RWPE2 (cell line): Measurements from ENCODE around the gene DSCAM.

Experiments used
- ATAC-seq: fragments of 200-7000 bp; cut with Tn5 transposase; 3 replicates; pipeline ENCODE4 v1.9.1; 2021; ENCODE audit warnings: low read depth
- DNase-seq: peaks from one replicate; pipeline ENCODE4 v3.0.0-alpha.2; 2020; ENCODE audit warnings: low spot score
- H3K27ac ChIP-seq: fragments of 450-650 bp; 2 replicates; pipeline ENCODE4 v1.5.1; 2017; ENCODE audit warnings: mild to moderate bottlenecking; ENCODE audit not compliant: poor library complexity, severe bottlenecking
- H3K27me3 ChIP-seq: fragments of 250-450 bp; sonication (Bioruptor Pico); 2 replicates; pipeline ENCODE4 v1.5.1; 2021; ENCODE audit warnings: mild to moderate bottlenecking, moderate library complexity; ENCODE audit not compliant: insufficient read depth, poor library complexity, severe bottlenecking
- H3K36me3 ChIP-seq: fragments of 250-450 bp; sonication (Bioruptor Pico); 2 replicates; pipeline ENCODE4 v1.5.1; 2020; ENCODE audit warnings: low read depth, mild to moderate bottlenecking, moderate library complexity
- H3K4me1 ChIP-seq: fragments of 250-450 bp; sonication (Bioruptor Pico); 2 replicates; pipeline ENCODE4 v1.5.1; 2021; ENCODE audit warnings: mild to moderate bottlenecking, moderate library complexity; ENCODE audit not compliant: insufficient read depth, poor library complexity, severe bottlenecking
- H3K4me3 ChIP-seq: fragments of 250-450 bp; sonication (Bioruptor Pico); 2 replicates; pipeline ENCODE4 v1.5.1; 2021; ENCODE audit warnings: mild to moderate bottlenecking, moderate library complexity; ENCODE audit not compliant: severe bottlenecking
- H3K9me3 ChIP-seq: fragments of 250-450 bp; sonication (Bioruptor Pico); 2 replicates; pipeline ENCODE4 v1.5.1; 2021; ENCODE audit warnings: mild to moderate bottlenecking, moderate library complexity; ENCODE audit not compliant: severe bottlenecking
- CTCF ChIP-seq: fragments of 450-650 bp; IDR thresholded peaks from one replicate; pipeline ENCODE4 v1.5.1; 2017; ENCODE audit warnings: mild to moderate bottlenecking, moderate library complexity; ENCODE audit not compliant: poor library complexity, severe bottlenecking

The DSCAM gene

GRCh38 chr21:40602080-40602479 lies 244.9 kb downstream of the DSCAM start:
- DNase-seq (no peak), ATAC-seq (no peak)
- Histone ChIP-seq H3K4me3 (no peak overlapping the region), H3K9me3 (no peaks in the 10 kb centered on the region), H3K27ac (no peak overlapping the region), H3K27me3 (no peaks in the 10 kb centered on the region), H3K4me1 (no peaks in the 10 kb centered on the region), H3K36me3 (no peaks in the 10 kb centered on the region)
- no peak for TF ChIP-seq CTCF

GRCh38 chr21:40595806-40596205 lies 251.2 kb downstream of the DSCAM start:
- H3K27me3 ChIP-seq: no peaks in the 10 kb centered on the region
- ATAC-seq (peak; percentile 83), DNase-seq (no peak)
- no peaks in the 10 kb centered on the region for H3K9me3 ChIP-seq
- H3K36me3 ChIP-seq: no peaks in the 10 kb centered on the region
- no peak overlapping the region for H3K27ac ChIP-seq
- no peak for TF ChIP-seq CTCF
- H3K4me1 ChIP-seq: peaks cover 5% of the 10 kb centered on the region
- no peak overlapping the region for H3K4me3 ChIP-seq

- Histone ChIP-seq H3K36me3 (no peaks in the 10 kb centered on the region), H3K4me3 (no peak overlapping the region), H3K9me3 (no peaks in the 10 kb centered on the region), H3K27me3 (no peaks in the 10 kb centered on the region), H3K4me1 (no peaks in the 10 kb centered on the region), H3K27ac (no peak overlapping the region)
- no peak for DNase-seq
- TF ChIP-seq CTCF: no peak
- peak; percentile 58; the same call in 1 of the 3 replicates for ATAC-seq
Measured at GRCh38 chr21:40587736-40588346, 259.1 kb downstream of the DSCAM start.

- no peak for TF ChIP-seq CTCF
- no peak for ATAC-seq
- H3K9me3 ChIP-seq: no peaks in the 10 kb centered on the region
- no peak overlapping the region for H3K27ac ChIP-seq
- DNase-seq: no peak
- no peaks in the 10 kb centered on the region for H3K36me3 ChIP-seq
- no peaks in the 10 kb centered on the region for H3K4me1 ChIP-seq
- no peaks in the 10 kb centered on the region for H3K27me3 ChIP-seq
- H3K4me3 ChIP-seq: no peak overlapping the region
Measured at GRCh38 chr21:40586575-40586974, 260.4 kb downstream of the DSCAM start.

DNA sequence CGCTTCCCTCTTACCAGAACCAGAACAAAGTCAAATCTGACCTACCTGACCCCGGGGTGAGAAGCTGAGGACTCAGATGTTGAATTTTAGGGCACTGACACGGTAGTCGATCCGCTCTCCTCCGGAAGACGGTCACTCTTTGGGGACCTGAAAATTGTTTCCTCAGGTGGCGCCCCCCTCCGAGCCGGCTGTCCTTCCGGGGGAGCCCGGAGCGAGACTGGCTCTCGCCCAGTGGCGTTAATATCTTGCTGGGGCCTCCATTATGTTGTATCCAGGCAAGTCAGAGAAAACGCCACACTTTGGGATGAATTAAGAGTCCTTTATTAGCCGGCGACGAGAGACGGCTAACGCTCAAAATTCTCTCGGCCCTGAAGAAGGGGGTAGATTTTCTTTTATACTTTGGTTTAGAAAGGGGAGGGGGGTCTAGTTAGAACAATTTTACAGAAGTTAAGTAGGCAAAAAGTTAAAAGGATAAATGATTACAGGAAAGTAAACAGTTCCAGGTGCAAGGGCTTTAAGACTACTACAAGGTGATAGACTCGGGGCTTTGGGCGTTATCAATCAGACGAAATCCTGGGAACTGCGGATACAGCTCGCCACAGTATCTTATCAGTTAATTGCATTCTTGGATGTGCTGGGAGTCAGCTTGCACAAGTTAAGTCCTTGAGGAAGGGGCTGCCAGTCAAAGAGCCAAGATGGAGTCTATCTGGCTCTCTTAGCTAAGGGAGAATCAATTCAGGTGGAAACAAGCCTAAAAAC lies 269.5 kb downstream of the DSCAM start:
- Histone ChIP-seq H3K27ac (no peak overlapping the region), H3K27me3 (no peaks in the 10 kb centered on the region), H3K4me3 (no peak overlapping the region), H3K9me3 (no peaks in the 10 kb centered on the region), H3K36me3 (no peaks in the 10 kb centered on the region), H3K4me1 (no peaks in the 10 kb centered on the region)
- no peak for ATAC-seq
- no peak for DNase-seq
- no peak for TF ChIP-seq CTCF
